ENCODE data around the gene KRTAP13-4.

Gene KRTAP13-4

GRCh38 chr21:30430170-30430655, at the start of gene KRTAP13-4:
Gene KRTAP13-4, plus strand, starts transcription at chr21:30430220. Its CDS starts 56 bp downstream, at chr21:30430276.
- Histone ChIP-seq H3K36me3 (replicated peaks) (no peaks in the 10 kb centered on the region), H3K4me3 (ENCODE audit: low read depth, low read length) (no peak within 1 kb of the TSS), H3K27ac (no peak within 1 kb of the TSS), H3K27me3 (replicated peaks) (no peaks in the 10 kb centered on the region)
- in situ Hi-C loops (cut with HindIII; ENCODE audit: low pct_ligation_motif_present, low sequenced_read_pairs): no loop called here
- no peak for TF ChIP-seq CTCF (IDR thresholded peaks at IDR 0.05; ENCODE audit: low read depth, low read length, missing control alignments)
- DNase-seq: no peak

- in situ Hi-C loops (cut with HindIII; ENCODE audit: low pct_ligation_motif_present, low sequenced_read_pairs): no loop called here
- no peak for DNase-seq
- Histone ChIP-seq H3K27me3 (replicated peaks) (no peaks in the 10 kb centered on the region), H3K4me3 (ENCODE audit: low read depth, low read length) (no peak overlapping the region), H3K27ac (no peak overlapping the region), H3K36me3 (replicated peaks) (no peaks in the 10 kb centered on the region)
- no peak for TF ChIP-seq CTCF (IDR thresholded peaks at IDR 0.05; ENCODE audit: low read depth, low read length, missing control alignments)
Measured at GRCh38 chr21:30382201-30382600, 47.8 kb upstream of the KRTAP13-4 start.

- TF ChIP-seq CTCF (IDR thresholded peaks at IDR 0.05; ENCODE audit: low read depth, low read length, missing control alignments): no peak
- Histone ChIP-seq H3K36me3 (replicated peaks) (no peaks in the 10 kb centered on the region), H3K4me3 (ENCODE audit: low read depth, low read length) (no peak overlapping the region), H3K27me3 (replicated peaks) (no peaks in the 10 kb centered on the region), H3K27ac (no peak overlapping the region)
- no peak for DNase-seq
- in situ Hi-C loops (cut with HindIII; ENCODE audit: low pct_ligation_motif_present, low sequenced_read_pairs): no loop called here
Measured at GRCh38 chr21:30391492-30392025, 38.5 kb upstream of the KRTAP13-4 start.

- in situ Hi-C loops (cut with HindIII; ENCODE audit: low pct_ligation_motif_present, low sequenced_read_pairs): no loop called here
- H3K4me3 ChIP-seq (ENCODE audit: low read depth, low read length): no peak within 1 kb of the TSS
- no peaks in the 10 kb centered on the region for H3K36me3 ChIP-seq (replicated peaks)
- no peak for DNase-seq
- no peak within 1 kb of the TSS for H3K27ac ChIP-seq
- H3K27me3 ChIP-seq (replicated peaks): no peaks in the 10 kb centered on the region
- TF ChIP-seq CTCF (IDR thresholded peaks at IDR 0.05; ENCODE audit: low read depth, low read length, missing control alignments): no peak
Measured at GRCh38 chr21:30395731-30396130, 34.3 kb upstream of the KRTAP13-4 start, which contains the start of gene KRTAP13-1. Gene KRTAP13-1, plus strand, starts transcription at chr21:30396031. Its CDS starts 56 bp downstream, at chr21:30396087.

GRCh38 chr21:30408782-30409494, 21.1 kb upstream of the KRTAP13-4 start:
- no peak overlapping the region for H3K4me3 ChIP-seq (ENCODE audit: low read depth, low read length)
- no peak overlapping the region for H3K27ac ChIP-seq
- TF ChIP-seq CTCF (IDR thresholded peaks at IDR 0.05; ENCODE audit: low read depth, low read length, missing control alignments): peak; percentile 70
- in situ Hi-C loops (cut with HindIII; ENCODE audit: low pct_ligation_motif_present, low sequenced_read_pairs): no loop called here
- peak; percentile 47 for DNase-seq
- H3K36me3 ChIP-seq (replicated peaks): no peaks in the 10 kb centered on the region
- H3K27me3 ChIP-seq (replicated peaks): no peaks in the 10 kb centered on the region
